Measurements from ENCODE around the gene ITPK1.

DNA sequence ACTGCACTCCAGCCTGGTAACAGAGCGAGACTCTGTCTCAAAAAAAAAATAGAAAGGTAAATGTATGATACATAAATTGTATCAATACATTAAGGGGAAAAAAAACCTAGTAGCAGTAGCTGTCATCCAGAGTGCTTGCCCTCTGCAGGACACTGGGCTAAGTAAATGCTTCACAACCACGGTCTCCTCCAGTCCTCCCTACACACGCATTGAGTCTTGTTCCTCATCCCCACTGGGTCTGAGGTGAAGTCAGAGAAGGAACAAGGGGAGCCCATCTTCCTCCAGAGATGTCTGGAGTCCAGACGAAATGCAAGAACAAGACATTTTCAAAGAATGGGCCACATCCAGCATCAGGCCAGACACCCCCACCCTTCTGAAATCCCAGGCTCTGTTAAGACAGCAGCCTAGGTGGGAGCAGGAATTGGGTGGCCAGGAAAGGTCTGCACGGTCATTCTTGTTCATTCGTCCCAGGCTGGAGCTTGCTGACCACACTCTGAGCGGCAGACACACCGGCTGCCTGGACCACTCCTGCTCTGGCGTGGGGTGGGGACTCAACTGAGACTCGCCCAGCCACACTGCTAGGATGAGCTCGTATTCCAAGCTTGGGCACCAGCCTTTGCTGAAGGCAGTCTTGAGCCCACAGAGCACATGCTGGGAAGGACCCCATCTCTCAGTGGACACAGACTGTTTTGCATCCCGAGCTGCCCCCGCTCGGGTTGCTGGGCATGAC, 147.3 kb downstream of the ITPK1 start:
- TF ChIP-seq, protein P1, sequence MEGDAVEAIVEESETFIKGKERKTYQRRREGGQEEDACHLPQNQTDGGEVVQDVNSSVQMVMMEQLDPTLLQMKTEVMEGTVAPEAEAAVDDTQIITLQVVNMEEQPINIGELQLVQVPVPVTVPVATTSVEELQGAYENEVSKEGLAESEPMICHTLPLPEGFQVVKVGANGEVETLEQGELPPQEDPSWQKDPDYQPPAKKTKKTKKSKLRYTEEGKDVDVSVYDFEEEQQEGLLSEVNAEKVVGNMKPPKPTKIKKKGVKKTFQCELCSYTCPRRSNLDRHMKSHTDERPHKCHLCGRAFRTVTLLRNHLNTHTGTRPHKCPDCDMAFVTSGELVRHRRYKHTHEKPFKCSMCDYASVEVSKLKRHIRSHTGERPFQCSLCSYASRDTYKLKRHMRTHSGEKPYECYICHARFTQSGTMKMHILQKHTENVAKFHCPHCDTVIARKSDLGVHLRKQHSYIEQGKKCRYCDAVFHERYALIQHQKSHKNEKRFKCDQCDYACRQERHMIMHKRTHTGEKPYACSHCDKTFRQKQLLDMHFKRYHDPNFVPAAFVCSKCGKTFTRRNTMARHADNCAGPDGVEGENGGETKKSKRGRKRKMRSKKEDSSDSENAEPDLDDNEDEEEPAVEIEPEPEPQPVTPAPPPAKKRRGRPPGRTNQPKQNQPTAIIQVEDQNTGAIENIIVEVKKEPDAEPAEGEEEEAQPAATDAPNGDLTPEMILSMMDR (IDR thresholded peaks at IDR 0.05) = no peak
- TF ChIP-seq EP300 (IDR thresholded peaks at IDR 0.05; ENCODE audit: low read depth) (no peak), POLR2AphosphoS5 (IDR thresholded peaks at IDR 0.05) (no peak)

Data from transverse colon (tissue), 4 donors.